Mucosa of descending colon (tissue), 3 donors: ENCODE results near the gene C1orf52. TPM values are rescaled to one million over a fixed set of nuclear protein-coding genes. Genes with fewer than 3 reads are reported as not detected.
A peak's percentile ranks its signal among the peaks of the same experiment; 100 is the strongest.

ENCODE experiments used
- ATAC-seq: fragments of 200-7000 bp; cut with Tn5 transposase; one replicate; pipeline ENCODE4 v1.9.1; 2020; ENCODE audit warnings: mild to moderate bottlenecking, moderate library complexity
- DNase-seq, 3 donors: peaks; one replicate each; pipeline ENCODE4 v3.0.0-alpha.2; 2020
- H3K36me3 ChIP-seq: fragments of 200-600 bp; one replicate; pipeline ENCODE4 v1.8.0; 2021; ENCODE audit warnings: low read depth, mild to moderate bottlenecking
- H3K4me1 ChIP-seq: fragments of 200-600 bp; one replicate; pipeline ENCODE4 v1.8.0; 2021; ENCODE audit warnings: low read depth, mild to moderate bottlenecking
- H3K4me3 ChIP-seq: fragments of 200-600 bp; one replicate; pipeline ENCODE4 v1.8.0; 2021; ENCODE audit warnings: mild to moderate bottlenecking
- H3K9me3 ChIP-seq: fragments of 200-600 bp; one replicate; pipeline ENCODE4 v1.8.0; 2021; ENCODE audit warnings: mild to moderate bottlenecking
- CTCF ChIP-seq: fragments of 200-600 bp; IDR thresholded peaks from one replicate; pipeline ENCODE4 v1.8.0; 2022; ENCODE audit warnings: antibody characterized with exemption, mild to moderate bottlenecking
- intact Hi-C, 2 donors: fragments of 100-400 bp; cut with DNase I in 1 of 2; cut with micrococcal nuclease in 1 of 2; formaldehyde crosslinking; loops; one replicate each; pipeline versions ENCODE4 v1.11.0 to v1.11.1; 2022; cut with DNase I, micrococcal nuclease
- total RNA-seq, 3 donors: library from RNA; stranded (reverse); fragmentation: NEBNext Ultra II Directional in 2 of 3; extraction: Animal tissue kit (Norgen Biotek cat#: 25700) in 2 of 3; gene quantifications; one replicate each; pipeline versions ENCODE4 v1.2.1 to v1.2.4, GENCODE V29; 2021 to 2023
- donor health status: DM: no; HTN: no; CAD: no; lungs with moderate emphysema.
- donor health status: DM: no; HTN: no; CAD: no.
- donor health status: DM: no; HTN: yes; CAD: no.

C1orf52 gene
- total RNA-seq, 3 donors from 2014 or later, result 17.4 to 24.7 (median 19.2) TPM

GRCh38 chr1:85295654-85296053, 36.2 kb upstream of the C1orf52 start:
- no peak for ATAC-seq
- no peak overlapping the region for H3K4me3 ChIP-seq
- TF ChIP-seq CTCF, result no peak
- intact Hi-C loops, result no loop called here
- no peaks in the 10 kb centered on the region for H3K9me3 ChIP-seq
- DNase-seq, result no peak
- H3K4me1 ChIP-seq, result peaks cover 10% of the 10 kb centered on the region
- H3K36me3 ChIP-seq, result no peaks in the 10 kb centered on the region

GRCh38 chr1:85295006-85295431, 35.6 kb upstream of the C1orf52 start:
- Histone ChIP-seq H3K4me1 (peaks cover 10% of the 10 kb centered on the region), H3K9me3 (no peaks in the 10 kb centered on the region), H3K4me3 (no peak overlapping the region), H3K36me3 (no peaks in the 10 kb centered on the region)
- intact Hi-C loops, result no loop called here
- DNase-seq (no peak), ATAC-seq (peak; percentile 47)
- no peak for TF ChIP-seq CTCF

GRCh38 chr1:85290826-85291225, 31.4 kb upstream of the C1orf52 start:
- ATAC-seq (no peak), DNase-seq (no peak)
- Histone ChIP-seq H3K4me3 (no peak overlapping the region), H3K9me3 (no peaks in the 10 kb centered on the region), H3K36me3 (no peaks in the 10 kb centered on the region), H3K4me1 (no peaks in the 10 kb centered on the region)
- no peak for TF ChIP-seq CTCF
- intact Hi-C loops, result no loop called here

GRCh38 chr1:85289848-85290335, 30.4 kb upstream of the C1orf52 start:
- TF ChIP-seq CTCF, result no peak

GRCh38 chr1:85289207-85289847, 29.9 kb upstream of the C1orf52 start:
- H3K4me3 ChIP-seq, result no peak overlapping the region
- DNase-seq, result no peak
- H3K4me1 ChIP-seq, result no peaks in the 10 kb centered on the region
- H3K9me3 ChIP-seq, result no peaks in the 10 kb centered on the region
- H3K36me3 ChIP-seq, result no peaks in the 10 kb centered on the region
- no peak for TF ChIP-seq CTCF
- intact Hi-C loops, result no loop called here
- peak; percentile 90 for ATAC-seq

More at GRCh38 chr1:85289848-85290335, 30.4 kb upstream of the C1orf52 start:
- Histone ChIP-seq H3K4me1 (no peaks in the 10 kb centered on the region), H3K9me3 (no peaks in the 10 kb centered on the region), H3K36me3 (no peaks in the 10 kb centered on the region), H3K4me3 (no peak overlapping the region)
- no peak for ATAC-seq
- DNase-seq, result no peak
- intact Hi-C loops, result no loop called here
